Stimulated activated CD8-positive, alpha-beta memory T cell treated with anti-CD3 and anti-CD28 coated beads, Interleukin-12 subunit alpha, Interleukin-12 subunit beta, amount 100 ng/mL, for 4 hours (primary cell): ENCODE measurements around the gene DELE1.

Experiments used
- DNase-seq: peaks from one replicate; pipeline ENCODE4 v3.0.0-alpha.2; 2020; ENCODE audit warnings: low read depth

DELE1 gene

GRCh38 chr5:141923448-141924313, at the start of gene DELE1:
TSS of gene DELE1 (plus strand) at chr5:141923871. CDS start at chr5:141923942, 71 bp downstream.
- peak; percentile 80 for DNase-seq

- no peak for DNase-seq
Measured at GRCh38 chr5:141873933-141874261, 49.8 kb upstream of the DELE1 start.

GRCh38 chr5:141874262-141874964, 49.3 kb upstream of the DELE1 start:
- DNase-seq = no peak

- no peak for DNase-seq
Measured at GRCh38 chr5:141875022-141875740, 48.5 kb upstream of the DELE1 start.

- DNase-seq = no peak
Measured at GRCh38 chr5:141875795-141876627, 47.7 kb upstream of the DELE1 start.

- DNase-seq = no peak
Measured at GRCh38 chr5:141876628-141877355, 46.9 kb upstream of the DELE1 start.

GRCh38 chr5:141877356-141878185, 46.1 kb upstream of the DELE1 start:
- no peak for DNase-seq

- no peak for DNase-seq
Measured at GRCh38 chr5:141878186-141878710, 45.4 kb upstream of the DELE1 start, which contains the start of gene PCDH1. TSS of gene PCDH1 (minus strand) at chr5:141878410. CDS start at chr5:141878262, 148 bp downstream.

- peak; percentile 70 for DNase-seq
Measured at GRCh38 chr5:141878711-141879425, 44.8 kb upstream of the DELE1 start.

GRCh38 chr5:141879426-141879759, 44.3 kb upstream of the DELE1 start:
- no peak for DNase-seq

- no peak for DNase-seq
Measured at GRCh38 chr5:141879941-141880738, 43.5 kb upstream of the DELE1 start.

GRCh38 chr5:141880961-141881801, 42.5 kb upstream of the DELE1 start:
- no peak for DNase-seq

GRCh38 chr5:141881886-141882285, 41.8 kb upstream of the DELE1 start:
- DNase-seq = no peak

- no peak for DNase-seq
Measured at GRCh38 chr5:141882594-141883183, 41.0 kb upstream of the DELE1 start.

- DNase-seq = no peak
Measured at GRCh38 chr5:141883184-141883891, 40.3 kb upstream of the DELE1 start.

- DNase-seq = no peak
Measured at GRCh38 chr5:141883892-141884318, 39.8 kb upstream of the DELE1 start.
